Raji (cell line): ENCODE results near the gene PDE11A.

Experiments
- POLR2A ChIP-seq: IDR thresholded peaks from 2 replicates; pipeline ENCODE4 v1.6.1; 2011; ENCODE audit warnings: low read depth, low read length, control low read depth; ENCODE audit not compliant: insufficient read depth

Gene PDE11A

GRCh38 chr2:177658309-177658708 is 414.3 kb downstream of the PDE11A start:
- TF ChIP-seq POLR2A = no peak

DNA sequence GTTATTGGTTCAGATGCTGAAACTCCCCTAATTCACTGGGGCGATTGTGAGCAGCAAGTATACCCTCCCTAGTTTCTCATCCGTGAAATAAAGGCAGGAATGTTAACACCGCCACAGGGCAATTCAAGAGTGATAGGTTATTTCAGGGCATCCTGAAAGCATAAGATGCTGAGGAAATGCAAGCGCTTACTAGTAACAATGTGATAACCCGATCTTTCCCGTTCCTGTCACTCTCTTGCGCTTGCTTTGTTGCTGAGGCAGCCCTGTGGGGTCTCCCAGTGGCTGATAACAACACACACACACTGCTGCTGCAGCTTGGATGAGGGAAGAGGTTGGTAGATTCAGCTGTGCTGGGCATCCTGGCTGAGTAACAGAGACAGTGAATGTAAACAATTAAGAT is 420.7 kb downstream of the PDE11A start:
- no peak for TF ChIP-seq POLR2A

DNA sequence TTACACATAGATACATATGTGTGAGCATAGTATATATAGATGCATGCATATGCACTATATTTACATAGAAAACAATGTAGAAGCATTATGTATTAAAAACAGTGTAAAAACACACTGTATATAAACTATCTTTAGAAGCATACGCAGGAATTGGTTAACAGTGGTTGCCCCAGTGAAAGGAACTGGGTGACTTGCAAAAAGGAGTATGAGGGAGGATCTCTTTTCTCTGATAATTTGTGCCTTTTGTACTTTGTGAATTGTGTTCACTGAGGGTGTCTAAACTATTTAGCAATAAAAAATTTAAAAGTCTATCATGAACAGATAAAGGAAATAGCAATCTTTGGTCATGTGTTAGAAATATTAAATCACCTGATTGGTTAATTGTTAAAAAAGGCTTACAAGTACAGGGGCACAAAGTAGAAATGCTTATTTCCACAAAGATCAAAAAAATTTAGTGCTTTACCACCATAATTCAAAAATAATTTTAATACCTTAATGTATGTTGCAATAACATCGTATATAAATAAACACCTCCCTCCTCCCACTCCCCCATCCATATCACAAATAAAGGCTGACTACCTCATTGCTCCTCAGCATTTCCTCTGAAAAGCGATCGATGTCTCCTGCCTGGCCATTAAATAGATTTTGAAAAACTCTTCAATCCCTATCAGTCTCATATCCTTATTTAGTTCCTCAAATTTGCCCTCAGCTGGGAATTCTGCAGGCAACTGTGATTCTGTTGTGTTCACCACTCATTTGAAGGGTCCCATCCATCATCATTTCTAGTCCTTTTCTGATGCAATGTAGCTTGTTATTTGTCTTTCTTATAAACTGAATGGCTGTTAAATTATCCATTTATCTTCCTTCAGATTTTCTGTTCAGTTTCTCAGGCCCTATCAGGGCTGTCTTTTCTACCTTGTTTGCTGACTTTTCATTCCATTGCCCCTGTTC is 422.7 kb downstream of the PDE11A start:
- TF ChIP-seq POLR2A = no peak

DNA sequence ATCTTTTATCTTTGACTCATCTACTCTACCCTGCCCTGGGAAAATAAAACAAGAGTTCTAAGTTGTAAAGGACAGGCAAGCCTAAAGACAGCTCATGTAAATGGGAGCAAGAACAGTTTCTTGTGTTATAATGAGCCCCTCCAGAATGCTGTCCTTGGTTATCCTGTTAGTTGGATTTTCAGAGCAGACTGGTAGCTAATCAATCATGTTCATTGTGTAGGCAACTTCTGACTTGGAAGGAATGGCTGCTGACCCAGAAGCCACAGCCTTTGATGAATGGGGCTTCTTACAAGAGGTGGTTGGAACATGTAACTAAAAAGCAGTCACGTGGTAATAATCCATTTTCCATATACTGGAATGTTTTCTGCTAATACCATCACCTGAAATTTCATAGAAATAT is 425.8 kb downstream of the PDE11A start:
- no peak for TF ChIP-seq POLR2A

- TF ChIP-seq POLR2A = no peak
Observed at GRCh38 chr2:177646241-177646640, 426.3 kb downstream of the PDE11A start.

DNA sequence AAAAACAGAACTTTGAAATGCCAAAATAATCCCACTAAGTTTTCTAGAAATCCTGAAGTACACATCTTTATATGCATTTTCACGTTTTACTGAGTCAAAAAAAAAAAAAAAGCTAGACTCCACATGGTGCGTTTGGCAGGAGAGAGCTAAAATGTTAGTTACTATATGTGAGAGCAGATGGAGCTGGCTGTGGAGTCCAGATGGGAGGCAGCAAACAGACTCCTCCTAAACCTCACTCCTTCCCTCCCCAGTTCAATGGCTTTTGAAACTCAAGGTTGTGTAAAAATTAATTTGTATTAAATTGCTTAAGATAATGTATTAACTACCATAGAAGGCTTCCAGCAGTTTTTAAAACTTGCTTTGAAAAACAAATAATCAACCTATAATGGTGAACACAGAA is 431.2 kb downstream of the PDE11A start:
- TF ChIP-seq POLR2A = no peak

DNA sequence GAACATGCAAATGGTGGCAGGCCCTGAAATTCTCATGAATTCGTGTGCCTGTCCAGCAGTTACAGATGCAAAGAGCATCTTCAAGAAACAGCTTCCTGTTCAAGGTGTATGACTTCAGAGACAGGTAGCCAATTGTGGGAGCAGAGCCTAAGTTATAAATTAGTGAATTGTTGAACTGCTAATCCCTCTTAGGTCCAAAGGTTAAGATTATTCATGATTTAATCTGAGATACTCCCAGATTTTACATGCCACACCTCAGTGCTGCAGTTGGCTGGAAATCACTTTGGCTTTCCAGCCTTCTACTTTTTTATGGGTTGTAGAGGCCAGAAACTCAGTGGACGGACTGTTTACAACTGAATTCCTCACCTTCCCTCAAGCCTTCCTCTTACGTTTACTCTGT is 432.2 kb downstream of the PDE11A start:
- no peak for TF ChIP-seq POLR2A

DNA sequence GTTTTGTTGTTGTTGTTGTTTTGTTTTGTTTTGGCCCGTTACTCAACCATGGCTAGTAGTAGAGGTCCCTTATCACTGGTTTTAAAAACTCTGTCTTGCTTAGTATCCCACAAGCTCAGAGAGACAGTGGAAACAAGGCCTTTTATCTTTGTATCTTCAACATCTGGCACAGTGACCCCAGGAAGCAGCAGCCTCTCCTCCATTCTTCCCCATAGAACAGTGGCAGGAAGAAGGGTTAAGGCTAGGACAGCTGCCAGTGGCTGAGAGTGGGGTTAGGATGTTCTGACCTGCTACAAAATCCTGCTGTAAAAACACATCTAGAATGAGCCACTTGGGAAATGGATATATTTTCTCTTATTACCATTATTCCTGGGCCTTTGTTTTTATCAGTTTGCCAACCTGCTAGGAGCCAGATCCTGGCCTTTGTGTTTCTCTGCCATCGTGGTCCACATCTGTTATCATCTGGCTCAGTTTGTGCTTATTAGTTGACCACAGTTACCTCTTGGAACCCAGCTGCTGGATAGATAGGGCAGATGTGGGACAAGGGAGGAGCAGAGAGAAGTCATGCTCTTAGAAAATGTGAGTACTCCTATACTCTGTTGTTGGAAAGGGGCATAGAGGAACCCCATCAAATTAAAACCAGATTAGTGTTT is 433.2 kb downstream of the PDE11A start:
- TF ChIP-seq POLR2A = no peak

DNA sequence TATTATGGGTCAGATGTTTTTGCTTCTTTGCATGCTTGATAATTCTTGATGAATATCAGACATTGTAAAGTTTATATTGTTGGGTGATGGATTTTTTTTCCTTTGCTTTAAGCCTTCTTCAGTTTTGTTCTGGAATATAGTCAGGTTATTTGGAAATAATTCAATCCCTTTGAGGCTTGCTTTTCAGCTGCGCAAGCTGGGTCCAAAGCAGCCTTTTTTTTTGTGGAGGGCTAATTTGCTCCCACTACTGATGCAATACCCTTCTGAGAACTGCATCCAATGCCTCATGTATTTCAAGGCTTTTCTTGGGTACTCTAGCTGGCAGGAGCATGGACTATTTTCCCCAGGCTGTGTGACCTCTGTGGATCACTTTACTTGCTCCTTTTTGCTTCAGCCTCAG is 434.1 kb downstream of the PDE11A start:
- TF ChIP-seq POLR2A = no peak

DNA sequence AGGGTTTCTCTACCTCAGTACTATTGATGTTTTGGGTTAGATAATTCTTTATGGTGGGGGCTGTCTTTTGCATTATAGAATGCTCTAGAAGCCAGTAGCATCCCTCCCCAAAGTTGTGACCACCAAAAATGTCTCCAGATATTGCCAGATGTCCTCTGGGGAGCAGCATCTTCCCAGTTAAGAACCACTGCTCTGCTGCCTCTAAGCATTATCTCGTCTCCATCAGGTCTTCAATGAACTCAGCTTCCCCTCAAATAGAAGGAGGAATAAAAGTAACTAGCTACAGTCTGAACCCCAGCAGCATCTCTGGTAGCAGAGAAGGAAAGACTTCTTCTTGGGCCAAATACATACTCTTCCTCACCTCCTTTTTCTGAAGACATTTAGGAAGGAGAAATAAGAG is 435.9 kb downstream of the PDE11A start:
- no peak for TF ChIP-seq POLR2A

- TF ChIP-seq POLR2A = no peak
Observed at GRCh38 chr2:177635696-177636095, 436.9 kb downstream of the PDE11A start.

- no peak for TF ChIP-seq POLR2A
Observed at GRCh38 chr2:177633910-177634294, 438.7 kb downstream of the PDE11A start.

- no peak for TF ChIP-seq POLR2A
Observed at GRCh38 chr2:177633111-177633510, 439.5 kb downstream of the PDE11A start.

GRCh38 chr2:177631680-177632079 is 440.9 kb downstream of the PDE11A start:
- TF ChIP-seq POLR2A = no peak

- TF ChIP-seq POLR2A = no peak
Observed at GRCh38 chr2:177629357-177630024, 443.1 kb downstream of the PDE11A start.

GRCh38 chr2:177628831-177629230 is 443.7 kb downstream of the PDE11A start:
- TF ChIP-seq POLR2A = no peak
